PC-9 (cell line): ENCODE data around the gene KITLG. TPM values are rescaled to one million over a fixed set of nuclear protein-coding genes. Genes with fewer than 3 reads are reported as not detected.

Experiments used
- BruUV-seq: library from RNA; stranded (reverse); fragments of 400-500 nt; replicated peaks from 2 replicates; lab custom pipeline; 2021; lab: Mats Ljungman, UMichigan
- CTCF ChIA-PET: fragments of 300-600 bp; sonication (Branson Sonifier 250); formaldehyde crosslinking; loops from one replicate; lab custom pipeline; 2022; ENCODE audit warnings: antibody characterized with exemption; lab: Charles Lee
- POLR2A ChIA-PET: fragments of 300-600 bp; sonication (Branson Sonifier 250); formaldehyde crosslinking; loops from one replicate; lab custom pipeline; 2022; ENCODE audit warnings: antibody characterized with exemption; ENCODE audit not compliant: unreplicated experiment; lab: Charles Lee
- DNase-seq, 2 experiments: peaks; one replicate each; pipeline versions ENCODE4 v3.0.0 to v3.0.0-alpha.2; 2015 to 2022; ENCODE audit warnings: mixed read lengths in 1 of 2
- H2AFZ ChIP-seq: fragments of 200-600 bp; sonication (generic); 2 replicates; pipeline ENCODE4 v1.8.1; 2017; ENCODE audit warnings: antibody characterized with exemption
- H3F3A ChIP-seq: fragments of 200-600 bp; sonication (generic); 2 replicates; pipeline ENCODE4 v1.8.1; 2017; ENCODE audit warnings: antibody characterized with exemption, mild to moderate bottlenecking, low read depth; ENCODE audit not compliant: insufficient read depth
- H3K27ac ChIP-seq: fragments of 200-600 bp; sonication (generic); 2 replicates; pipeline ENCODE4 v1.6.1; 2016; ENCODE audit warnings: mixed run types
- H3K27me3 ChIP-seq: fragments of 200-600 bp; sonication (generic); 2 replicates; pipeline ENCODE4 v1.6.1; 2016; ENCODE audit warnings: low read depth, mixed run types; ENCODE audit not compliant: insufficient read depth
- H3K36me3 ChIP-seq: fragments of 200-600 bp; sonication (generic); 2 replicates; pipeline ENCODE4 v1.6.1; 2016; ENCODE audit warnings: low read depth, mixed run types
- H3K4me1 ChIP-seq: fragments of 200-600 bp; sonication (generic); replicated peaks from 2 replicates; pipeline ENCODE4 v1.6.1; 2016; ENCODE audit warnings: mixed run types; ENCODE audit not compliant: insufficient read depth
- H3K4me2 ChIP-seq: fragments of 200-600 bp; sonication (generic); 2 replicates; pipeline ENCODE4 v1.6.1; 2017; ENCODE audit warnings: mixed run types
- H3K4me3 ChIP-seq: fragments of 200-600 bp; sonication (generic); 2 replicates; pipeline ENCODE4 v1.6.1; 2016; ENCODE audit warnings: mixed run types
- H3K79me2 ChIP-seq: fragments of 200-600 bp; sonication (generic); 2 replicates; pipeline ENCODE4 v1.6.1; 2017; ENCODE audit warnings: low read depth, mixed run types
- H3K9me2 ChIP-seq: fragments of 200-600 bp; sonication (generic); 2 replicates; pipeline ENCODE4 v1.8.1; 2017; ENCODE audit warnings: mild to moderate bottlenecking; ENCODE audit not compliant: insufficient read depth
- H3K9me3 ChIP-seq: fragments of 200-600 bp; sonication (generic); 2 replicates; pipeline ENCODE4 v1.8.1; 2016; ENCODE audit warnings: low read depth; ENCODE audit not compliant: insufficient read depth
- H4K20me1 ChIP-seq: fragments of 200-600 bp; sonication (generic); 2 replicates; pipeline ENCODE4 v1.8.1; 2017; ENCODE audit not compliant: insufficient read depth
- CTCF ChIP-seq: fragments of 200-600 bp; sonication (generic); conservative IDR thresholded peaks from 2 replicates; pipeline ENCODE4 v1.6.1; 2017; ENCODE audit warnings: mixed run types, antibody characterized with exemption, mild to moderate bottlenecking, moderate library complexity
- EZH2 ChIP-seq: fragments of 200-600 bp; sonication (generic); IDR thresholded peaks from 2 replicates; pipeline ENCODE4 v1.8.0; 2017; ENCODE audit warnings: antibody characterized with exemption, low read depth
- intact Hi-C: fragments of 100-400 bp; cut with micrococcal nuclease; formaldehyde crosslinking; loops from one replicate; pipeline ENCODE4 v1.10.0; 2022; ENCODE audit not compliant: unreplicated experiment
- total RNA-seq: library from RNA; stranded (reverse); gene quantifications from 2 replicates; pipeline ENCODE4 v1.2.3, GENCODE V29; 2021

KITLG gene
- total RNA-seq, 1 experiment from 2014 or later = 15.8 TPM

DNA sequence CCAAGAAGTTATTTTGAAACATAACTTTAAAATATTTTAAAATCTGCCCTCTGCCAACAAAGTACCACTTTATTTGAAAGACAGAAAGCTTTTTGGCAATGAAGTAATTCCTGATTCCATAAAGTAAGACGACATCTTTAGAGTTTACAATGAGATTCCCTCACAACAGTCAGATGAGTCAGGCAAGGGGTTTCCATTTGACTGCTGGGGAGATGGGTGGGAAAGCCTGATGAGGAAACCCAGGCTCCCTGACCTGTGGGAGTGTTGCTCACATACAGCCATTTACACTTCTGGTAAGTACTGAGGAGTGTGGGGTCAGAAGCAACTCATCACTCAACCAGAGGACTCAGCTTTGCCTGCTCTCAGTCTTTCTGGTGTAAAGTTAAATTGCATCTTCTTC is 10.2 kb downstream of the KITLG start:
- BruUV-seq = no TSS peak
- Histone ChIP-seq H3K27me3 (no peaks in the 10 kb centered on the region), H3K9me2 (no peaks in the 10 kb centered on the region), H2AFZ (no peak overlapping the region), H3K4me1 (no peaks in the 10 kb centered on the region), H4K20me1 (no peaks in the 10 kb centered on the region), H3K79me2 (no peaks in the 10 kb centered on the region), H3K36me3 (no peaks in the 10 kb centered on the region), H3K27ac (no peak overlapping the region), H3K9me3 (no peaks in the 10 kb centered on the region), H3K4me3 (no peak overlapping the region), H3K4me2 (no peak overlapping the region), H3F3A (no peaks in the 10 kb centered on the region)
- ChIA-PET POLR2A (no interaction called here), CTCF (interaction anchor here (0.6 kb wide), 1 partner anchor 290 kb away, joined by 3 read pairs; no protein-coding TSS in a partner anchor)
- TF ChIP-seq EZH2 (no peak), CTCF (no peak)
- intact Hi-C loops = no loop called here
- DNase-seq = no peak

DNA sequence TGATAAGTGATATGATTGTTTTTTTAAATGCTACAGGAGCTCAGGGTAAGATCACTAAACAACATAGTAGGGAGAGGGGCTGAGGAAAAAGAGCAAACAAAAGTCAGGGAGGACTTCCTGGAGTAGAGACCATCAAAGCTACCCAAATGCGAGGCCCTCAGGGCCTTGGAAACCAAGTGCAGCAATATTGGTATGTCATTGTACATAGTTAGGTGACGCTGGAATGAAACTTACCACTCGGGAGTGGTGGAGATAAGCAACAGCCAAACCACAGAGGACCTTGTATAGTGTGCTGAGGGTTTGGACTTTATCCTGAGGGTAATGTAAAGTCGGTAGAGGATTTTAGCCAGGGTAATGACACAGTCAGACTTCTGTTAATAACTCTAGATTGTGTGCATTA is 13.8 kb downstream of the KITLG start:
- no peak overlapping the region for H3K4me2 ChIP-seq
- ChIA-PET POLR2A (interaction anchor here (0.6 kb wide), 1 partner anchor 178 kb away, joined by 8 read pairs; no protein-coding TSS in a partner anchor), CTCF (no interaction called here)
- H2AFZ ChIP-seq = no peak overlapping the region
- no peaks in the 10 kb centered on the region for H3K9me2 ChIP-seq
- H3K27me3 ChIP-seq = no peaks in the 10 kb centered on the region
- BruUV-seq = no TSS peak
- no peaks in the 10 kb centered on the region for H3K9me3 ChIP-seq
- intact Hi-C loops = no loop called here
- no peaks in the 10 kb centered on the region for H3K4me1 ChIP-seq
- peak; percentile 21 to 40 for DNase-seq
- H3K36me3 ChIP-seq = no peaks in the 10 kb centered on the region
- no peak overlapping the region for H3K4me3 ChIP-seq
- H3K79me2 ChIP-seq = no peaks in the 10 kb centered on the region
- no peaks in the 10 kb centered on the region for H3F3A ChIP-seq
- H4K20me1 ChIP-seq = no peaks in the 10 kb centered on the region
- H3K27ac ChIP-seq = no peak overlapping the region
- TF ChIP-seq EZH2 = no peak
- TF ChIP-seq CTCF = no peak

- H4K20me1 ChIP-seq = no peaks in the 10 kb centered on the region
- CTCF ChIA-PET = no interaction called here
- H3K36me3 ChIP-seq = no peaks in the 10 kb centered on the region
- H2AFZ ChIP-seq = no peak overlapping the region
- no peak overlapping the region for H3K4me2 ChIP-seq
- no peak overlapping the region for H3K4me3 ChIP-seq
- no peaks in the 10 kb centered on the region for H3K9me3 ChIP-seq
- no peaks in the 10 kb centered on the region for H3K4me1 ChIP-seq
- no peaks in the 10 kb centered on the region for H3K27me3 ChIP-seq
- H3K9me2 ChIP-seq = no peaks in the 10 kb centered on the region
- intact Hi-C loops = no loop called here
- H3F3A ChIP-seq = no peaks in the 10 kb centered on the region
- TF ChIP-seq CTCF (no peak), EZH2 (no peak)
- no TSS peak for BruUV-seq
- POLR2A ChIA-PET = interaction anchor here (0.6 kb wide), 1 partner anchor 12 kb away, joined by 11 read pairs; no protein-coding TSS in a partner anchor
- DNase-seq = no peak
- H3K27ac ChIP-seq = no peak overlapping the region
- H3K79me2 ChIP-seq = no peaks in the 10 kb centered on the region
Observed at GRCh38 chr12:88562846-88563582, 17.3 kb downstream of the KITLG start.
